Common myeloid progenitor, CD34-positive (primary cell): ENCODE measurements around the gene NADSYN1.

ENCODE experiments used
- CTCF ChIA-PET: fragments of 350-600 bp; sonication (Branson Sonifier 250); formaldehyde crosslinking; loops from one replicate; lab custom pipeline; 2021; ENCODE audit warnings: antibody characterized with exemption; lab: Charles Lee
- POLR2A ChIA-PET: fragments of 350-600 bp; sonication (Branson Sonifier 250); formaldehyde crosslinking; loops from one replicate; lab custom pipeline; 2021; ENCODE audit warnings: antibody characterized with exemption; lab: Charles Lee
- DNase-seq, 3 donors: peaks; one replicate each; pipeline versions ENCODE4 v3.0.0 to v3.0.0-alpha.2; 2013
- H3K27ac ChIP-seq, 2 experiments: 1 replicate in 1 of 2; 2 replicates in 1 of 2; pipeline ENCODE4 v1.7.0; 2013; ENCODE audit warnings: inconsistent platforms in 2 of 2, low read length in 2 of 2, mild to moderate bottlenecking in 2 of 2, low read depth in 1 of 2, moderate library complexity in 1 of 2; ENCODE audit not compliant: severe bottlenecking in 2 of 2, insufficient read depth in 1 of 2, poor library complexity in 1 of 2
- H3K27me3 ChIP-seq, 5 experiments: replicated peaks in 2 of 5; 1 replicate in 3 of 5; 2 replicates in 2 of 5; pipeline versions ENCODE4 v1.6.1 to v1.7.0; 2013; ENCODE audit warnings: low read length in 4 of 5, mild to moderate bottlenecking in 2 of 5, moderate library complexity in 2 of 5, inconsistent platforms in 1 of 5; ENCODE audit not compliant: insufficient read depth in 5 of 5, control insufficient read depth in 4 of 5
- H3K36me3 ChIP-seq, 4 experiments: 1 replicate in 2 of 4; 2 replicates in 2 of 4; pipeline versions ENCODE4 v1.6.1 to v1.7.0; 2013; ENCODE audit warnings: low read length in 3 of 4, control low read depth in 1 of 4, mild to moderate bottlenecking in 1 of 4; ENCODE audit not compliant: control insufficient read depth in 4 of 4, insufficient read depth in 4 of 4
- H3K4me1 ChIP-seq, 4 experiments: 1 replicate in 3 of 4; 2 replicates in 1 of 4; pipeline versions ENCODE4 v1.6.1 to v1.7.1; 2013; ENCODE audit warnings: low read length in 3 of 4, mild to moderate bottlenecking in 3 of 4, control low read depth in 1 of 4, inconsistent platforms in 1 of 4, moderate library complexity in 1 of 4; ENCODE audit not compliant: control insufficient read depth in 4 of 4, insufficient read depth in 4 of 4; ENCODE audit errors: control extremely low read depth in 1 of 4
- H3K4me3 ChIP-seq, 7 experiments: 1 replicate in 4 of 7; 2 replicates in 3 of 7; pipeline versions ENCODE4 v1.5.1 to v1.7.0; 2013; ENCODE audit warnings: mild to moderate bottlenecking in 7 of 7, low read length in 6 of 7, moderate library complexity in 6 of 7, inconsistent platforms in 2 of 7, low read depth in 2 of 7, control low read depth in 1 of 7; ENCODE audit not compliant: insufficient read depth in 4 of 7, control insufficient read depth in 1 of 7; ENCODE audit errors: extremely low read depth in 1 of 7
- H3K9me3 ChIP-seq, 5 experiments: 1 replicate in 4 of 5; 2 replicates in 1 of 5; pipeline versions ENCODE4 v1.6.1 to v1.7.1; 2013; ENCODE audit warnings: low read length in 4 of 5, mild to moderate bottlenecking in 2 of 5, inconsistent platforms in 1 of 5, low read depth in 1 of 5, moderate library complexity in 1 of 5; ENCODE audit not compliant: control insufficient read depth in 4 of 5, insufficient read depth in 2 of 5; ENCODE audit errors: control extremely low read depth in 1 of 5
- WGBS: methylation state at CpG from one replicate; pipeline ENCODE4 v1.1.5; 2013; ENCODE audit not compliant: insufficient coverage; 5-methylcytosine and 5-hydroxymethylcytosine counted together

The NADSYN1 gene

DNA sequence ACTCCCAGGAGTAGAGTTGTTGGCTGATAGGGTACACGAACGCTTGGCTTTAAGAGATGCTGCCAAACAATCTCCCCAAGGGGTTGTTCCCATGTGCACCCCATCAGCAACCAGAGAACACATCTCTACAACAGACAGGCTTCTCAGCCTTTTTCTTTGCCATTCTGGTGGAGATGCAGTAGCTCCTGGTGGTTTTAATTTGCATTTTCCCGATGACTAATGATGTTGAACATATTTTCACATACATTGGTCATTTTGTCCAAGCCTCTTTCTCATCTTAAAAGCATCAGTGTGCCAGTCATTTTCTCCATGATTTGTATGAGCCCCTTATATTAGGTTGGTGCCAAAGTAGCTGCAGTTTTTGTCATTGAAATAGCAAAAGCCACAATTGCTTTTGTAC is 26.6 kb upstream of the NADSYN1 start:
- POLR2A ChIA-PET: no interaction called here
- Histone ChIP-seq H3K27me3 (peaks cover 0 to 7% (median 0%) of the 10 kb centered on the region in 5 experiments), H3K4me1 (no peaks in the 10 kb centered on the region), H3K36me3 (no peaks in the 10 kb centered on the region), H3K4me3 (no peak overlapping the region), H3K9me3 (no peaks in the 10 kb centered on the region), H3K27ac (no peak overlapping the region)
- WGBS: no CpG with 5 or more reads among the region's 3 CpGs
- no peak for DNase-seq
- CTCF ChIA-PET: interaction anchor here (0.8 kb wide), 1 partner anchor 10 kb away, joined by 3 read pairs; no protein-coding TSS in a partner anchor

DNA sequence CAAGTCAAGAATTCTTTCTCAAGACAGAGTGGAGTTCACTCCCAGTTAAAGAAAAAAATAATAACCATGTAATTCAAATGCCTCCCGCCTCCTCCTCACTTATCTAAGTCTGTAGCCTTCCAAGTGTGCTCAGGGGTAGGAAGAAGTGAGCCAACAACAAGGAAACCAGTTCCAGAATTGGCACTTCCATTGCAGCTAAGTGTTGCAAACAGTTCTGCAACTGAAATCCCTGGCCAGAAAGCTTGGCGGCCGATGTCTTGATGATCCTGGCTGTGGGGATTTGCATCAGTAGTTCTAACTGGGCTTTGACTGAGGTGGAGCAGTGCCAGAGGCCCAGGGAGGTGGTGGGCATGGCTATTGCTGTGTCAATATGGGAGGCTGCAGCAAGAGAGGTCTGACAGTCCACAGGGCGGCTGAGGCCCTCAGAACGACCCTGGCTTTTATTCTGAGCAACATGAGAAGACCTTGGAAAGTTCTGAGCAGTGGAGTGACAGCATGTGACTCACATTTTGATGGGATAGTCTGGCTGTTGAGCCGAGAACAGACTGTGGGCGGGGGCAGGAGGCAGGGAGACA is 24.1 kb upstream of the NADSYN1 start:
- POLR2A ChIA-PET: no interaction called here
- 93% methylated on average over 6 of the region's 7 CpGs for WGBS
- Histone ChIP-seq H3K27ac (no peak overlapping the region), H3K4me1 (no peaks in the 10 kb centered on the region), H3K9me3 (no peaks in the 10 kb centered on the region), H3K27me3 (peaks cover 0 to 2% (median 0%) of the 10 kb centered on the region in 5 experiments), H3K4me3 (no peak overlapping the region), H3K36me3 (peaks cover 0 to 4% (median 0%) of the 10 kb centered on the region in 4 experiments)
- DNase-seq: no peak
- CTCF ChIA-PET: no interaction called here

DNA sequence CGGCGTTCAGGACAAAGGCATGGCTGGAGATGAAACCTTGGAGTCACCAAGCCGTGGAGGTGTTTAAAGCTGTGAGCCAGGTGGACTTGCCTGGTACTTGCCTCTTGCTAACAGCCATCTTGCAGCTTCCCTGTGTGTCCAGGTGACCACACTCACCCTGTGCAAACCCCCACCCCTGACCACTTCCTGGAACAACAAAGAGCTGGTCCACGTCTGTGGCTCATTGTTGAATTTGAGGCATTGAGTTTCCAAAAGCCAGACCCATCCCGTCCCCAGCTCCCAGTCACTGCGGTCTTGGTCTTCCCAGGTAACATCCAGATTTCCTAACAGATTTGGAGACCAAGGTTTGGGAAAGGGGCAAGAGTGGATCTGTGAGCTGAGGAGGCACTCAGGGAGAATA is 23.3 kb upstream of the NADSYN1 start:
- H3K27me3 ChIP-seq: peaks cover 0 to 2% (median 0%) of the 10 kb centered on the region in 5 experiments
- 86% methylated on average over 5 of the region's 6 CpGs for WGBS
- ChIA-PET CTCF (no interaction called here), POLR2A (no interaction called here)
- no peaks in the 10 kb centered on the region for H3K4me1 ChIP-seq
- H3K4me3 ChIP-seq: no peak overlapping the region
- H3K36me3 ChIP-seq: peaks cover 0 to 11% (median under 1%) of the 10 kb centered on the region in 4 experiments
- DNase-seq: no peak
- H3K27ac ChIP-seq: no peak overlapping the region
- no peaks in the 10 kb centered on the region for H3K9me3 ChIP-seq

DNA sequence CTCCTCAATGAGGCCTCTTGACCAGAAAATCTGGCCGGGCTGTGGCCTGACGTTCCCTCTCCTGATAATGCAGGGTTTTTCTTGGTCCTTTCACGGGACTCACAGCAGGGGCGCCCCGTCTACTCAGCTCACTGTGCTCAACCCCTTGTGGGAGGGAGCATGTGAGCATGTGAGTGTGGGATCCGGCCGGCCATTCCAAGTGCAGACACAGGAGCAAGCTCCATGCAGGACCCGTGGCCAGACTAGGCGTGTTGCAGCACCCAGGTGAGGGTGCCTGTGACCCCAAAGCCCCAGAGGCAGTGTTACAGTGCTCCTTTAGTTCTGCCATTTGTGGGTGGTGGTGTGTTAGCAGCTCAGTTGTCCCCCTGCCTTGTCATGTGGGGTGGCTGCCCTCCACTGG is 22.8 kb upstream of the NADSYN1 start:
- H3K9me3 ChIP-seq: no peaks in the 10 kb centered on the region
- H3K27me3 ChIP-seq: peaks cover 0 to 2% (median 0%) of the 10 kb centered on the region in 5 experiments
- ChIA-PET CTCF (no interaction called here), POLR2A (no interaction called here)
- WGBS: 99% methylated on average over 6 of the region's 9 CpGs
- no peaks in the 10 kb centered on the region for H3K4me1 ChIP-seq
- no peak overlapping the region for H3K27ac ChIP-seq
- H3K36me3 ChIP-seq: peaks cover 0 to 16% (median 5%) of the 10 kb centered on the region in 4 experiments
- H3K4me3 ChIP-seq: no peak overlapping the region
- DNase-seq: no peak

DNA sequence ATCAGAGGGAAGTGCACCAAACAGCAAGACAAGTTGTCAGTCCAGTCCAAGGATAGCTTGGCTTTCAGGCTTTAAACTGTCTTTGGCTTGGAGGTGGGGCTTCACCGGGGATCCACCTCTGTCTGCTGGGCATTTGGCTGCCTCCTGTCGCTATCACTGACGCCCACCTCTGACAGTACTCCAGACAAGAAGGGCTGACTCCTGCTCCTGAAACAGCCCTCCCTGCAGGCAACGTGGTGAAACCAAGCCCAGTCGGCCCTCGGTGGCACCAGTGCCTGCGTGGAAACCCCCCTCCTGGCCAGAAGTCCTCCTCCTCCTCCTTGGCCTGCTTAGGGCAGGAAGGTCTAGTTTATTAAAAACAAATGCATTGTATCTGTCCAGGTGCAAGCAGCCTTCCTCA is 21.7 kb upstream of the NADSYN1 start:
- H3K27ac ChIP-seq: no peak overlapping the region
- H3K4me3 ChIP-seq: no peak overlapping the region
- H3K27me3 ChIP-seq: peaks cover 0 to 2% (median 0%) of the 10 kb centered on the region in 5 experiments
- ChIA-PET CTCF (no interaction called here), POLR2A (no interaction called here)
- H3K4me1 ChIP-seq: no peaks in the 10 kb centered on the region
- H3K9me3 ChIP-seq: no peaks in the 10 kb centered on the region
- DNase-seq: no peak
- peaks cover 0 to 26% (median 11%) of the 10 kb centered on the region in 4 experiments for H3K36me3 ChIP-seq
- WGBS: 78% methylated on average over 7 of the region's 7 CpGs

DNA sequence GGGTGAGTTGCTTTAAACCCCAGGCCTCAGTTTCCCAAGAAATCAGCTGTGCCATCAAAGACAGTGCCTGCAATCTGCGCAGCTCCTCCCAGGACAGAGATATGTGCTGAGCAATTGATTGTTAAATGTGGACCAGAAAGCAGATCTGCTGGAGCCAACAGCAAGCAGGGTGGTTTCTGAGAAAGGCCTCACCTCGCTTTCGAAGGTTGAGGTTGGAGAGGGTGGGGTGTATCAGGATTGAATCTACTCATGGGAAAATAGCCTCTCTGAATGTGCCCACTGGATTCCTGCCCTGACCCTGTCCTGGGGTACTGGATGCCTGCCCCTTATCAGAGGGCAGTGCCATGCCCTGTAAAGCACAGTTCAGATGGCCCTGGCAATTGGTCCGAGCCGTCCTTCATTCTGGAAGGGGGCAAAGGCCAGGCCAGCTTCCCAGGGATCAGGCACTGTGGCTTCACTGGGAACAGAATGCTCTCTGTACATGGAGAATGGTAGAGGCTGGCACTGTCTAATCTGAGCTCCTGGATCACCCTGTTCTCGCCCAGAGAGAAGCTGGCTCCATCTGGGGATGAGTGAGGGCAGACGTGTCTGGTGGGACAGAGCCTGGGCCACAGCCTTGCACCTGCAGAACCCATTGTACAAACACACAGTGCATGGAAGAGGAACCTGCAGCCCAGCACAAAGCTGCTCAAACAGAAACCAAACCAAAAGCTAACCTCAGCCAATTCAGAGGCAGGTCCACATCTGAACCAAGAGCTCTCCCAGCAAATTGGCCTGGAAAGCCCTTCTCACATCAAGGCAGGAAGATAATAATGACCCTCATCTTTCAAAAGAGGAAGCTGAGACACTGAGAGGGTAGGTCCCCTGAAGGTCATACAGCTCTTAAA is 20.0 kb upstream of the NADSYN1 start:
- POLR2A ChIA-PET: no interaction called here
- WGBS: 97% methylated on average over 6 of the region's 7 CpGs

More for the DNA sequence above, 20.0 kb upstream of the NADSYN1 start:
- Histone ChIP-seq H3K4me1 (no peaks in the 10 kb centered on the region), H3K36me3 (peaks cover 0 to 41% (median 21%) of the 10 kb centered on the region in 4 experiments), H3K27ac (no peak overlapping the region), H3K4me3 (no peak overlapping the region), H3K27me3 (no peaks in the 10 kb centered on the region), H3K9me3 (no peaks in the 10 kb centered on the region)
- no peak for DNase-seq
- CTCF ChIA-PET: interaction anchor here (1.2 to 1.3 kb wide), 2 partner anchors 9 to 14 kb away, joined by 3 to 4 read pairs; no protein-coding TSS in a partner anchor
